GM06990 (cell line): Measurements from ENCODE around the gene CPEB3.

Source experiments
- DNase-seq: peaks from one replicate; pipeline ENCODE4 v3.0.0-alpha.2; 2011; ENCODE audit not compliant: insufficient read length; ENCODE audit errors: extremely low read depth
- H3K27me3 ChIP-seq: replicated peaks from 2 replicates; pipeline ENCODE4 v1.6.0; 2011; ENCODE audit warnings: low read length; ENCODE audit not compliant: control insufficient read depth, insufficient read depth
- H3K36me3 ChIP-seq: 2 replicates; pipeline ENCODE4 v1.5.1; 2011; ENCODE audit warnings: low read length; ENCODE audit not compliant: control insufficient read depth, insufficient read depth
- H3K4me3 ChIP-seq: replicated peaks from 2 replicates; pipeline ENCODE4 v1.5.1; 2011; ENCODE audit warnings: low read depth, mild to moderate bottlenecking, control low read depth, low read length
- TF ChIP-seq, protein P1 (sequence below): IDR thresholded peaks from 2 replicates; pipeline ENCODE4 v1.5.1; 2011; ENCODE audit warnings: low read length, control low read depth, mild to moderate bottlenecking, inconsistent platforms; ENCODE audit not compliant: insufficient read depth, poor library complexity, severe bottlenecking

The CPEB3 gene

DNA sequence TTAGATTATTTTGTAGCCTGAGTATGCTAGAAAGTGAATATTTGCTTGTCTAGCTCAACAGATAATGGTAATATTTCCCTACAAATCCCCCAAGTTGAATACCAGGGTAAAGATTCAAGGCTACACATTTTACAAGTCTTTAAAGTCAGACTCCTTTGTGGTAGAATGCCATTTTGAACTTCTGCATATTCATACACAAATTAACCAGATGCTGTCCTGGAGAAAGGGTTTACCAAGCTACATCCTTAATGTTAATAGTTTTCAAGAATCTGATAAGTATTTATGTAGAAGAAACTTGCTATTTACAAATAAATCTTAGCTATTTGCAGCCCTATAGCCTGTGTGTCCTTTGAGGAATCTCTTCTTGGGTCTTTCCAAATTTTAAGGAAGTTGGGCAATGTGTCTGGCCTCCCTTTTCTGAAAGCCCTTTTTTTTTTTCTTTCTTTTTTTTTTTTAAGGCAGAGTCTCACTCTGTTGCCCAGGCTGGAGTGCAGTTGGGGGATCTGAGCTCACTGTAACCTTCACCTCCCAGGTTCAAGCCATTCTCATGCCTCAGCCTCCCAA lies 82.6 kb downstream of the CPEB3 start:
- Histone ChIP-seq H3K4me3 (no peak overlapping the region), H3K27me3 (no peaks in the 10 kb centered on the region), H3K36me3 (no peaks in the 10 kb centered on the region)
- TF ChIP-seq, protein P1, sequence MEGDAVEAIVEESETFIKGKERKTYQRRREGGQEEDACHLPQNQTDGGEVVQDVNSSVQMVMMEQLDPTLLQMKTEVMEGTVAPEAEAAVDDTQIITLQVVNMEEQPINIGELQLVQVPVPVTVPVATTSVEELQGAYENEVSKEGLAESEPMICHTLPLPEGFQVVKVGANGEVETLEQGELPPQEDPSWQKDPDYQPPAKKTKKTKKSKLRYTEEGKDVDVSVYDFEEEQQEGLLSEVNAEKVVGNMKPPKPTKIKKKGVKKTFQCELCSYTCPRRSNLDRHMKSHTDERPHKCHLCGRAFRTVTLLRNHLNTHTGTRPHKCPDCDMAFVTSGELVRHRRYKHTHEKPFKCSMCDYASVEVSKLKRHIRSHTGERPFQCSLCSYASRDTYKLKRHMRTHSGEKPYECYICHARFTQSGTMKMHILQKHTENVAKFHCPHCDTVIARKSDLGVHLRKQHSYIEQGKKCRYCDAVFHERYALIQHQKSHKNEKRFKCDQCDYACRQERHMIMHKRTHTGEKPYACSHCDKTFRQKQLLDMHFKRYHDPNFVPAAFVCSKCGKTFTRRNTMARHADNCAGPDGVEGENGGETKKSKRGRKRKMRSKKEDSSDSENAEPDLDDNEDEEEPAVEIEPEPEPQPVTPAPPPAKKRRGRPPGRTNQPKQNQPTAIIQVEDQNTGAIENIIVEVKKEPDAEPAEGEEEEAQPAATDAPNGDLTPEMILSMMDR = no peak
- DNase-seq = no peak

DNA sequence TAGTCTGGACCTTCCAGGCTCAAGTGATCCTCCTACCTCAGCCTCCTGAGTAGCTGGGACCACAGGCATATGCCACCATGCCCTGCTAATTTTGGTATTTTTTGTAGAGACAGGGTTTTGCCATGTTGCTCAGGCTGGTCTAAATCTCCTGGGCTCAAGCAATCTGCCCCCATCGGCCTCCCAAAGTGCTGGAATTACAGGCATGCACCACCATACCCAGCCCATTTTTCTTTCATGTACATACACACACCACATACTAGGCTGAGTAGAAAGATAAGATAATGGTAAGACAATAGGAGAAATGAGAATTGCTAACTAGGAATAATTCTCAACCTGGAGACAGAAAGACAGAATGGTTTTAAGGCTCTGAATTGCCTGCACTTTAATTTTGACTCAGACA lies 83.8 kb downstream of the CPEB3 start:
- no peak overlapping the region for H3K4me3 ChIP-seq
- H3K27me3 ChIP-seq = no peaks in the 10 kb centered on the region
- DNase-seq = no peak
- no peaks in the 10 kb centered on the region for H3K36me3 ChIP-seq
- TF ChIP-seq, protein P1 = no peak

- Histone ChIP-seq H3K4me3 (no peak overlapping the region), H3K36me3 (no peaks in the 10 kb centered on the region), H3K27me3 (no peaks in the 10 kb centered on the region)
- TF ChIP-seq, protein P1 = no peak
- no peak for DNase-seq
Observed at GRCh38 chr10:92203919-92204623, 86.8 kb downstream of the CPEB3 start.

DNA sequence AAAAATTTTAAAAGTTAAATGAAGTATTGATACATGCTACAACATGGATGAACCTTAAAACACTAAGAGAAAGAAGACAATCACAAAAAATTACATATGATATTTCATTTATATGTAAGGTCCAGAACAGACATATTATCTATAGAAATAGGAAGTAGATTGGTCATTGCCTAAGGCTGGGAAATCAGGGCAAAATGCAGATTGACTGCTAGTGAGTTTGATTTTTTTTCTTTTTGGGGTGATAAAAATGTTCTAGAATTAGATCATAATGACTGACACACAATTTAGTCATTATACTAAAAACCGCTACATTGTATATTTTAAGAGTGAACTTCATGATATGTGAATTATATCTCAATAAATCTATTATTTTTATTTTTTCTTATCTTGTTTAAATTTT lies 88.3 kb downstream of the CPEB3 start:
- Histone ChIP-seq H3K27me3 (no peaks in the 10 kb centered on the region; the same call in 1 of the 2 replicates), H3K36me3 (no peaks in the 10 kb centered on the region), H3K4me3 (no peak overlapping the region)
- DNase-seq = no peak
- TF ChIP-seq, protein P1 = no peak

GRCh38 chr10:92200564-92200963 lies 90.3 kb downstream of the CPEB3 start:
- no peak for DNase-seq
- Histone ChIP-seq H3K4me3 (no peak overlapping the region), H3K27me3 (no peaks in the 10 kb centered on the region; the same call in 1 of the 2 replicates), H3K36me3 (no peaks in the 10 kb centered on the region)
- TF ChIP-seq, protein P1 = no peak

DNA sequence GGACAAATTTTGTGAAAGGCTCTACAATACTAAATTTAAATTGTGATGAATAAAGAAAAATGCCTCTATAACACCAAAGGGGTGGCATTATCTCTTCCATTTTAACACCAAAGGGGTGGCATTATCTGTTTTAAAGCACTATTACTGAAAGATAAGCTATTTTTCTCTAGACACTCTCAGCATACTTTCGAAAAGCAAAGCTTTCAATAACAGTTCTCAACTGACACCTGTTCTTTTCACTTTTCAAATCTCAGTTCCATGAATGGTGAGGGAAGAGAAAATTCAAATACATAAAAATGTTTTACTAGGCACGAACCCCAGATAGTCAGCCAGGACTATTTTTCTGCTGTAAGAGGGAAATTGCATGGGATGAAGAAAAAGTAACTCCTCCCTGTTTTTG lies 103.8 kb downstream of the CPEB3 start:
- peak; percentile 20 for DNase-seq
- no peaks in the 10 kb centered on the region for H3K36me3 ChIP-seq
- H3K27me3 ChIP-seq = no peaks in the 10 kb centered on the region
- no peak overlapping the region for H3K4me3 ChIP-seq
- TF ChIP-seq, protein P1 = no peak
